Measurements from ENCODE around the gene GARIN5B. TPM values are rescaled to one million over a fixed set of nuclear protein-coding genes. Genes with fewer than 3 reads are reported as not detected.

Gene GARIN5B
- total RNA-seq, 1 donor: not detected

DNA sequence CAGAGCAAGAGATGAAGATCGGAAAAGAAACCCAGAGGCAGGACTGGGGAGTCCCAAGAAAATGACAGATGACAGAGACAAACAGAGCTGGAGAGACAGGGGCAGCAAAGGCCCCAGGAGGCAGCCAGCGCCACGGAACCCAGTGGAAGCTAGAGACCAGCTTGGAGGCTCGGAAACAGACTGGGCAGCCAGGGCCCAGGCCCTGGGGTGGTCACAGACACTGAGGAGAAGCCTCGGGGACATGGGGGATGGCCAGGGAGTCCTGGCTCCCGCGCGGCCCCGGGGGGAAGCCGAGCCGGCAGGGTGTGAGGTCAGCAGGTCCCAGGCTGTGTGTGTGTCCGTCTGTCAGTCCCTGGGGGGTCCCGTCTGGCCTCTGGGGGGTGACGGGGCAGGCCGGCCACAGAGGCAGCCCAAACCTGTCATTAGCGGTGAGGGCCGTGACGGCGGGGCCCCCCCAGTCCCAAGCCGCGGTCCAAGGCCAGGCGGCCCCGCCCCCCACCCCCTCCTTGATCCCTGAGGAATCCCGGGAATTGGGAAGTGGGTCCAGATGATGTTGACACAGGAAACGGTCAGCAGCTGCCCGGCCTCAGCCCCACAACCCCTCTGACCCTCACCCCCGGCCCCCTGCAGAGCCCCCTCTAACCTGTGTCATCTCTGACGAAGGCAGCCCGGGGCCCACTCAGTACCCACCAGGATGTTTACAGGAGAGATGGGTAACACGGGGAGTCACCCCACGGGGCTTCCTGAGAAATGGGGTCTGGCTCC is 11.1 kb upstream of the GARIN5B start:
- H3K4me3 ChIP-seq (ENCODE audit: low read depth, low read length): no peak overlapping the region
- TF ChIP-seq, protein P1, sequence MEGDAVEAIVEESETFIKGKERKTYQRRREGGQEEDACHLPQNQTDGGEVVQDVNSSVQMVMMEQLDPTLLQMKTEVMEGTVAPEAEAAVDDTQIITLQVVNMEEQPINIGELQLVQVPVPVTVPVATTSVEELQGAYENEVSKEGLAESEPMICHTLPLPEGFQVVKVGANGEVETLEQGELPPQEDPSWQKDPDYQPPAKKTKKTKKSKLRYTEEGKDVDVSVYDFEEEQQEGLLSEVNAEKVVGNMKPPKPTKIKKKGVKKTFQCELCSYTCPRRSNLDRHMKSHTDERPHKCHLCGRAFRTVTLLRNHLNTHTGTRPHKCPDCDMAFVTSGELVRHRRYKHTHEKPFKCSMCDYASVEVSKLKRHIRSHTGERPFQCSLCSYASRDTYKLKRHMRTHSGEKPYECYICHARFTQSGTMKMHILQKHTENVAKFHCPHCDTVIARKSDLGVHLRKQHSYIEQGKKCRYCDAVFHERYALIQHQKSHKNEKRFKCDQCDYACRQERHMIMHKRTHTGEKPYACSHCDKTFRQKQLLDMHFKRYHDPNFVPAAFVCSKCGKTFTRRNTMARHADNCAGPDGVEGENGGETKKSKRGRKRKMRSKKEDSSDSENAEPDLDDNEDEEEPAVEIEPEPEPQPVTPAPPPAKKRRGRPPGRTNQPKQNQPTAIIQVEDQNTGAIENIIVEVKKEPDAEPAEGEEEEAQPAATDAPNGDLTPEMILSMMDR (IDR thresholded peaks at IDR 0.05; ENCODE audit: insufficient read depth, low read length): no peak
- DNase-seq (ENCODE audit: low read depth): peak; percentile 43

DNA sequence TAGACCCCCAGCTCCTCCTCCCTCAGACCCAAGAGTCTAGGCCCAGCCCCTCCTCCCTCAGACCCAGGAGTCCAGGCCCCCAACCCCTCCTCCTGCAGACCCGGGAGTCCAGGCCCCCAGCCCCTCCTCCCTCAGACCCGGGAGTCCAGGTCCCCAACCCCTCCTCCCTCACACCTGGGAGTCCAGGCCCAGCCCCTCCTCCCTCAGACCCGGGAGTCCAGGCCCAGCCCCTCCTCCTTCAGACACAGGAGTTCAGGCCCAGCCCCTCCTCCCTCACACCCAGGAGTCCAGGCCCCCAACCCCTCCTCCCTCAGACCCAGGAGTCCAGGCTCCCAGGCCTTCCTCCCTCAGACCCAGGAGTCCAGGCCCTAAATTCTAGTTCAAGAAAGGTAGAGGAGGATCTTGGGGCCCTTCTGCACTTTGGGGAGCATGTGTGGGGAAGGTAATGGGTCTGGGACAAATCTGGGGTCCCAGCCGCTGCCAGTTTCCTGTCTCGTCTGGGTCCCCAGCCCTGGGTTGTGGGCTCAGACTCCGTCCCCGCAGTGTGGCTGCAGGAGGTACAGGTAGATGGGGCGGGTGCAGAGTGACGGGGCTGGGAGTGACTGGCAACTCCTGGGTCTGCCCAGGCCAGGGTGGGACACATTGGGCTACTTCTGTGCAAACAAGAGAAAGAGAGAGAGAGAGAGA is 10.4 kb upstream of the GARIN5B start:
- DNase-seq (ENCODE audit: low read depth): no peak
- no peak overlapping the region for H3K4me3 ChIP-seq (ENCODE audit: low read depth, low read length)
- TF ChIP-seq, protein P1 (IDR thresholded peaks at IDR 0.05; ENCODE audit: insufficient read depth, low read length): no peak

DNA sequence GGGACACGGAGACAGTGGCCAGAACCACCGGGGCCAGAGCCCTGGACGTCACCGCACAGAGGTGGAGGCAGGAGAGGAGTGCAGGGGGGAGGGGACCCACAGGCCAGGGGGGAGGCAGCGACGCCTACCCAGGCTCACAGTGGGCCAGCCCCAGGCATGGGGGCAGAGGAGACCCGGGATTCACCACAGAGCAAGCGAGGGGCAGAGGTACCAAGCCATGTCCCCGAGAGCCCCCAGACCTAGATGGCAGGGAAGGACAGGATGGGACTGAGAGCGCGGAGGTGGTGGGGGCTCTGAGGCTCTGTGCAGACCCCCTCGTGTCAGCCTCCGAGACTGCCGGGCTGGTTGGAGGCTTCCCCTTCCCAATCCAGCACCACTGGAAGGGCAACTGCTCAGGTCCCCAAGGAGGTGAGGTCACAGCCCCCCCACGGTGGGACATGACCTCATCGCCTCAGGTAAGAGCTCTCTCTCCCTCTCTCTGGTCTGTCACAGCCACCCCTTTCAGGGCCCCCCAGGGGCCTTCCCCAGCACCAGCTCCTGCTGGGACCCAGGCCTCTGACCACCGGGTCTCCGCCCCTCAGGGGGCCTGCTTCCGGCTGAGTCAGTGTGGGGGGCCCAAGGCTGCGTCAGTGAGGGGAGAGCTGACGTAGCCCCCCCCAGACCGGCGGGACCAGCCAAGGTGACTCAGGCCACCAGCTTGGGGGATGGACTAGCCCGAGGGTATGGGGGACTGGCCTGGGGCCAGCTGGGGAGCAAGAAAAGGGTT is 9.4 kb upstream of the GARIN5B start:
- TF ChIP-seq, protein P1 (IDR thresholded peaks at IDR 0.05; ENCODE audit: insufficient read depth, low read length): no peak
- DNase-seq (ENCODE audit: low read depth): peak; percentile 52
- no peak overlapping the region for H3K4me3 ChIP-seq (ENCODE audit: low read depth, low read length)

GRCh38 chr19:55370305-55370988 is 7.4 kb upstream of the GARIN5B start, which contains the start of gene IL11:
Gene IL11, minus strand, starts transcription at chr19:55370463. Its CDS starts 153 bp downstream, at chr19:55370310.
- DNase-seq (ENCODE audit: low read depth): peak; percentile 43
- TF ChIP-seq, protein P1 (IDR thresholded peaks at IDR 0.05; ENCODE audit: insufficient read depth, low read length): no peak
- H3K4me3 ChIP-seq (ENCODE audit: low read depth, low read length): peak within 1 kb of the TSS; percentile 75

- peak overlapping the region; percentile 75 for H3K4me3 ChIP-seq (ENCODE audit: low read depth, low read length)
- TF ChIP-seq, protein P1 (IDR thresholded peaks at IDR 0.05; ENCODE audit: insufficient read depth, low read length): no peak
- peak; percentile 61 for DNase-seq (ENCODE audit: low read depth)
Observed at GRCh38 chr19:55369653-55370304, 6.7 kb upstream of the GARIN5B start.

Measured in fibroblast of the aortic adventitia (primary cell).